Measurements from ENCODE around the gene CITED4. TPM values are rescaled to one million over a fixed set of nuclear protein-coding genes. Genes with fewer than 3 reads are reported as not detected.
"Not testable (repeated sequence)": the region's sequence is repeated elsewhere in the genome, so short reads cannot be mapped to it uniquely, and the experiment has no call there.

Gene CITED4
- total RNA-seq, 2 experiments from 2014 or later = 6.9 to 7.9 TPM

DNA sequence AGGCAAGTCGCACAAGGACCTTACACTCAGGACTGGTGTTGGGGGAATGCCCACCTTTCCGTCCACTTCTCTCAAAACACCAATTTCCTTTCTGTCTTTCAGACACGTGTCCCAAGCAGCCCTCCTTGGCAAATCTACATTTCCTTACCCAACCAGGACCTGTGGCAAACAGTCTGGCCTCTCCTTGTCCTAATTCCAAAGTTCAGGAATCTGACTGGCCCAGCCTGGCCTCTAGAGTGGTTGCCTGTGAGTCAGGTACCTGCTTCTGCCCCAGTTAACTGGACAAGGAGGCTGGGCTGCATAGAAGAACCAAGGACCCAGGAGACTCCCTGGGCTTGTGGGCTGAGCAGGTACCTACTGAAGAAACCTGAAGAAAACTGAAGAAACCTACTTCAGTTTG is 34.3 kb upstream of the CITED4 start:
- POLR2A ChIA-PET = no interaction called here

DNA sequence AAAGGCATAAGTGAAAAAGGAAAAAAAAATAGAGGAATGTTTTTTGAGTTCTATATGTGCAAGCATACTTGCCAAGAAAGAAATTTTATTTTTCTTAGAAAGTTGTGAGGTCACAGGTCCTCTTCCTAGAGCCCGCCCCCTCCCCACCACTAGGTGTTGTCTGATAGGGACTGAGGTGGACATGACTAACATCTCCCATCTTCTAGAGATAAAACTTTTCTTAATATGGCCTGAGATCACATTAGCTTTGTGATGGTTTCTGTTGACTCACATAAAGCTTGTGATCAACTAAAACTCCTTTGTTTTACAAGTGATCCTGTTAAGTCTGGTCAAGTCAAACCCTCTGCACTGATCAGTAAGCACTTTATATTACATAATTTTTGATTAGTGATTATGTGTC is 33.4 kb upstream of the CITED4 start:
- Mint-ChIP-seq H3K4me3 (no peak overlapping the region), H3K9me3 (peaks cover 27% of the 10 kb centered on the region), H3K36me3 (ENCODE audit: low read depth) (peaks cover 14% of the 10 kb centered on the region), H3K27ac (no peak overlapping the region), H3K27me3 (no peaks in the 10 kb centered on the region), H3K4me1 (no peaks in the 10 kb centered on the region)
- CTCF ChIA-PET = no interaction called here
- POLR2A ChIA-PET = no interaction called here
- DNase-seq = no peak

More for the DNA sequence above, 34.3 kb upstream of the CITED4 start:
- H3K9me3 Mint-ChIP-seq = peaks cover 27% of the 10 kb centered on the region
- H3K4me3 Mint-ChIP-seq = no peak overlapping the region
- no peaks in the 10 kb centered on the region for H3K27me3 Mint-ChIP-seq
- H3K27ac Mint-ChIP-seq = no peak overlapping the region
- no peak for DNase-seq
- no peaks in the 10 kb centered on the region for H3K4me1 Mint-ChIP-seq
- CTCF ChIA-PET = no interaction called here
- H3K36me3 Mint-ChIP-seq (ENCODE audit: low read depth) = peaks cover 14% of the 10 kb centered on the region

DNA sequence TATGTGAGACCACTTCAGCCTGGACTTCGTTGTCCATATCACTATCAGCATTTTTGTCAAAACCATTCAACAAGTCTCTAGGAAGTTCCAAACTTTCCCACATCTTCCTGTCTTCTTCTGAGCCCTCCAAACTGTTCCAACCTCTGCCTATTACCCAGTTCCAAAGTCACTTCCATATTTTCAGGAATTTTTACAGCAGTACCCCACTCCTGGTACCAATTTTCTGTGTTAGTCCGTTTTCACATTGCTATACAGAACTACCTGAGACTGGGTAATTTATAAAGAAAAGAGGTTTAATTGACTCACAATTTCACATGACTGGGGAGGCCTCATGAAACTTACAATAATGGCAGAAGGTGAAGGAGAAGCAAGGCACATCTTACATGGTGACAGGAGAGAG is 32.7 kb upstream of the CITED4 start:
- H3K4me3 Mint-ChIP-seq, H3K4me1 Mint-ChIP-seq, H3K27ac Mint-ChIP-seq, H3K27me3 Mint-ChIP-seq, DNase-seq, CTCF ChIA-PET, POLR2A ChIA-PET: not testable (repeated sequence)
- Mint-ChIP-seq H3K9me3 (peaks cover 27% of the 10 kb centered on the region), H3K36me3 (ENCODE audit: low read depth) (peaks cover 14% of the 10 kb centered on the region)

DNA sequence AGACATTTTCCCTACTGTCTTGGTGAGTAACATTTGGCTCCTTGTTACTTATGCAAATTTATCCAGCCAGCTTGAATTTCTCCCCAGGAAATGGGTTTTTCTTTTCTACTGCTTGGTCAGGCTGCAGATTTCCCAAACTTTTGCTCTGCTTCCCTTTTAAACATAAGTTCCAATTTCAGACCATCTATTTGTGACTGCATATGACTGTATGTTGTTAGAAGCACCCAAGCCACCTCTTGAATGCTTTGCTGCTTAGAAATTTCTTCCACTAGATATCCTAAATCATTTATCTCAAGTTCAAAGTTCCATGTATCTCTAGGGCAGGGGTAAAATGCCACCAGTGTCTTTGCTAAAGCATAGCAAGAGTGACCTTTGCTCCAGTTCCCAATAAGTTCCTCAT is 32.3 kb upstream of the CITED4 start:
- Mint-ChIP-seq H3K27ac (no peak overlapping the region), H3K9me3 (peaks cover 27% of the 10 kb centered on the region), H3K4me3 (no peak overlapping the region), H3K36me3 (ENCODE audit: low read depth) (peaks cover 14% of the 10 kb centered on the region), H3K27me3 (peaks cover 3% of the 10 kb centered on the region), H3K4me1 (no peaks in the 10 kb centered on the region)
- POLR2A ChIA-PET = no interaction called here
- no peak for DNase-seq
- CTCF ChIA-PET = no interaction called here

DNA sequence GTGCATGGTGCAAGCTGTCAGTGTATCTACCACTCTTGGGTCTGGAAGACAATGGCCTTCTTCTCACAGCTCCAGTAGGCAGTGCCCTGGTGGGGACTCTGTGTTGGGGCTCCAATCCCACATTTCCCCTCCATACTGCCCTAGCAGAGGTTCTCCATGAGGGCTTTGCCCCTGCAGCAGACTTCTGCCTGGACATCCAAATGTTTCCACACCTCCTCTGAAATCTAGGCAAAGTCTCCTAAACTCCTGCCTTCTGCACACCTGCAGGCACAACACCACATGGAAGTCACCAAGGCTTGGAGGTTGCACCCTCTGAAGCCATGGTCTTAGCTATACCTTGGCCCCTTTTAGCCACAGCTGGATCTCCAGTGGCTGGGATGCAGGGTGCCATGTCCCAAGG is 31.8 kb upstream of the CITED4 start:
- POLR2A ChIA-PET = no interaction called here
- peaks cover 14% of the 10 kb centered on the region for H3K36me3 Mint-ChIP-seq (ENCODE audit: low read depth)
- H3K4me3 Mint-ChIP-seq = no peak overlapping the region
- H3K27ac Mint-ChIP-seq = no peak overlapping the region
- no peaks in the 10 kb centered on the region for H3K4me1 Mint-ChIP-seq
- H3K27me3 Mint-ChIP-seq = peaks cover 6% of the 10 kb centered on the region
- DNase-seq = no peak
- CTCF ChIA-PET = no interaction called here
- H3K9me3 Mint-ChIP-seq = peaks cover 27% of the 10 kb centered on the region

DNA sequence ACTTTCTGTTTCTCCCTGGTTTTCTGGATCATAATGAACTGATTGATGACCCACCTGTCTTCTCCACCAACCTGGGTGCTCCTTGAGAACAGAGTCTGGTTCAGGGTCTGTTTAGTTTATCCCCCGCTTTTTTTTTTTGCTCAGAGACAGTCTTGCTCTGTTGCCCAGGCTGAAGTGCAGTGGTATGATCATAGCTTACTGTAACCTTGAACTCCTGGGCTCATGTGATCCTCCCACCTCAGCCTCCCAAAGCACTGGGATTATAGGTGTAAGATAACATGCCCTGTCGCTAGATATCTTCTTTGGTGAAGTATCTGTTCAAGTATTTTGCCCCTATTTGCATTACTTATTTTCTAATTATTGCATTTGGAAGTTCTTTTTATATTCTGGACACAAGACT is 30.2 kb upstream of the CITED4 start:
- Mint-ChIP-seq H3K4me1 (no peaks in the 10 kb centered on the region), H3K9me3 (peaks cover 25% of the 10 kb centered on the region), H3K27me3 (peaks cover 18% of the 10 kb centered on the region), H3K36me3 (ENCODE audit: low read depth) (peaks cover 14% of the 10 kb centered on the region), H3K4me3 (no peak overlapping the region), H3K27ac (no peak overlapping the region)
- DNase-seq = no peak
- POLR2A ChIA-PET = no interaction called here
- CTCF ChIA-PET = no interaction called here

DNA sequence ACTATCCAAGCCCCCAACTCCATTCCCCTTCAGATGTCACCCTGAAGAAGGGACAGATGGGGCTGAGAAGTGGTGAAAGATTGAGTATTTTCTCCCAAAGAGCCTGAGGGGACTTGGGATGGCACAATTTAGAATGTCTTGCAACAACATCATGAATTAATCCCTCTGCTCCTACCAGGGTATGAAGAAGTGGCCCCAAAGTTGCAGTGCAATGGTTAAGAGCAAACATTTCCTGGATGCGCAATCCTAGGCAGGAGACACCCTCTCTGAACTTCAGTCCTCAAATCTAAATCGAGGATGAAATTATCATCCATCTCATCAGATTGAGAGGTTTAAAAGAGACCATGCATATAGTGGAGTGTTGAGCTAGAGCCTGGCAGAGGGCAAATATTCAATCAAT is 28.6 kb upstream of the CITED4 start:
- H3K27ac Mint-ChIP-seq = no peak overlapping the region
- peaks cover 14% of the 10 kb centered on the region for H3K4me1 Mint-ChIP-seq
- H3K27me3 Mint-ChIP-seq = peaks cover 34% of the 10 kb centered on the region
- POLR2A ChIA-PET = no interaction called here
- no peak overlapping the region for H3K4me3 Mint-ChIP-seq
- peaks cover 25% of the 10 kb centered on the region for H3K9me3 Mint-ChIP-seq
- DNase-seq = no peak
- CTCF ChIA-PET = no interaction called here
- peaks cover 14% of the 10 kb centered on the region for H3K36me3 Mint-ChIP-seq (ENCODE audit: low read depth)

DNA sequence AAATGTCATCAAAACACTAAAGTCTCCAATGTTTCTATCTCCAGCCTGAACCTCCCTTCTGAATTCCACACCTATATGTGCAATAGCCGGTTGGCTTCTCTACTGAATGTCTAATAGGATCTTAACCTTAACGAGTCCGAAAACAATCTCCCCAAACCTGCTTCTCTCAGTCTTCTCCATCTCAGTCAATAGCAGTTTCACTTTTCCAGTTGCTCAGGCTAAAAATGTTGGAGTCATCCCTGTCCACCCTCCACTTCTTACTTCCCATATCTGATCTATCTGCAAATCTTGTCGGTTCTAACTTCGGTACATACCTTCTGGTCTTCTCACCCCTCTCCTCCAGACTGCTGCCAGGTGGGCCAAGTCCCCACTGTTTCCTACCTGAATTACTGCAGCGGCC is 25.5 kb upstream of the CITED4 start:
- DNase-seq = no peak
- no peaks in the 10 kb centered on the region for H3K9me3 Mint-ChIP-seq
- CTCF ChIA-PET = no interaction called here
- H3K4me1 Mint-ChIP-seq = peaks cover 17% of the 10 kb centered on the region
- H3K4me3 Mint-ChIP-seq = no peak overlapping the region
- H3K27ac Mint-ChIP-seq = no peak overlapping the region
- H3K27me3 Mint-ChIP-seq = peaks cover 50% of the 10 kb centered on the region
- H3K36me3 Mint-ChIP-seq (ENCODE audit: low read depth) = peaks cover 3% of the 10 kb centered on the region
- POLR2A ChIA-PET = no interaction called here

DNA sequence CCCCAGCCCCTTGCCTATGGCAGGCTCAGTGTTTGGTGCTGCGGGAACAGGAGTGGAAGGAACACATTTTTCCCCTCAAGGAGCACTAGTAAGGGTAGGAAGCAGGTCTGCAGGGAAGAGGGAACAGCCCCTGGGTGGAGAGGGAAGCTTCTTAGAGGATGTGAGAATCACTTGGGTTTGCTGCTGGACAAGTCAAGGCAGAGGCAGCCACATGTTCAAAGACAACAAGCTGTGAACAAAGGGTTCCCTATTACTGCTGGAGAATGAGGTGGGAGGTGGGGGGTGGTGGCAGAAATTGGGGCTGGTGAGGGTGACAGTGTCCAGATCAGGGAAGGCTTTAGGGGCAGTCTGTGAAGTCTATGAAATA is 24.8 kb upstream of the CITED4 start:
- peaks cover 53% of the 10 kb centered on the region for H3K27me3 Mint-ChIP-seq
- CTCF ChIA-PET = no interaction called here
- H3K4me3 Mint-ChIP-seq = no peak overlapping the region
- no peak for DNase-seq
- POLR2A ChIA-PET = interaction anchor here (0.7 kb wide), 1 partner anchor 11 kb away, joined by 4 read pairs; no protein-coding TSS in a partner anchor
- H3K4me1 Mint-ChIP-seq = peaks cover 17% of the 10 kb centered on the region
- H3K36me3 Mint-ChIP-seq (ENCODE audit: low read depth) = peaks cover 3% of the 10 kb centered on the region
- H3K27ac Mint-ChIP-seq = no peak overlapping the region
- H3K9me3 Mint-ChIP-seq = no peaks in the 10 kb centered on the region

DNA sequence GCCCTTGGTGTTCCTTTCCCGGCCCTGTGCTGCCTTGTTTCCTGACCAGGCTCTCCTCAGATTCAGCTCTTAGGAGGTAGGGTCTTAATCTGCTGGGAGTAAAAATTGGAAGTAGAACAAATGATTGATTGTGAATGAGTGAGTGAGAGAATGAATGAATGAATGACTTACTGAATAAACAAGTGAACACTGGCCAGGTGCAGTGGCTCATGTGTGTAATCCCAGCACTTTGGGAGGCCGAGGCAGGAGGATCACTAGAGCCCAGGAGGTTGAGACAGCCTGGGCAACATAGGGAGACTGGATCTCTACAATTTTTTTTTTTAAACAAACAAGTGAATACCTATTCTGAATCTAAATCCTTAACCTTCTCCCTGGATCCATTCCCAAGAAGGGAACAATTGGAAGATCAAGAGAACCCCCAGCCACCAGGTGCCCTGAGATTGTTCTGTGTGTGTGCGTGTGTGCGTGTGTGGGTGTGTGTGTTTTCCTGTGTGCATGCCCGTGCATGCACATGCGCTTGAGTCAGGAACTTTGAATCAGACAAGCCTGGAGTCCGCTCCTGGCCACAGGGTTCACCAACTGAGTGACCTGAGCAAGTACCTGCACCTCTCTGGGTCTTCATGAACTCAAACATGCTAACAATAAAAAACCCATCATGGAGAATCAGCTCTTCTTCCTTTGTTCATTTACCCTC is 24.3 kb upstream of the CITED4 start:
- DNase-seq = no peak
- Mint-ChIP-seq H3K4me3 (no peak overlapping the region), H3K27me3 (peaks cover 53% of the 10 kb centered on the region), H3K9me3 (no peaks in the 10 kb centered on the region), H3K36me3 (ENCODE audit: low read depth) (peaks cover 3% of the 10 kb centered on the region), H3K4me1 (peaks cover 17% of the 10 kb centered on the region), H3K27ac (no peak overlapping the region)
- ChIA-PET CTCF (no interaction called here), POLR2A (interaction anchor here (0.7 kb wide), 1 partner anchor 10 kb away, joined by 4 read pairs; no protein-coding TSS in a partner anchor)

DNA sequence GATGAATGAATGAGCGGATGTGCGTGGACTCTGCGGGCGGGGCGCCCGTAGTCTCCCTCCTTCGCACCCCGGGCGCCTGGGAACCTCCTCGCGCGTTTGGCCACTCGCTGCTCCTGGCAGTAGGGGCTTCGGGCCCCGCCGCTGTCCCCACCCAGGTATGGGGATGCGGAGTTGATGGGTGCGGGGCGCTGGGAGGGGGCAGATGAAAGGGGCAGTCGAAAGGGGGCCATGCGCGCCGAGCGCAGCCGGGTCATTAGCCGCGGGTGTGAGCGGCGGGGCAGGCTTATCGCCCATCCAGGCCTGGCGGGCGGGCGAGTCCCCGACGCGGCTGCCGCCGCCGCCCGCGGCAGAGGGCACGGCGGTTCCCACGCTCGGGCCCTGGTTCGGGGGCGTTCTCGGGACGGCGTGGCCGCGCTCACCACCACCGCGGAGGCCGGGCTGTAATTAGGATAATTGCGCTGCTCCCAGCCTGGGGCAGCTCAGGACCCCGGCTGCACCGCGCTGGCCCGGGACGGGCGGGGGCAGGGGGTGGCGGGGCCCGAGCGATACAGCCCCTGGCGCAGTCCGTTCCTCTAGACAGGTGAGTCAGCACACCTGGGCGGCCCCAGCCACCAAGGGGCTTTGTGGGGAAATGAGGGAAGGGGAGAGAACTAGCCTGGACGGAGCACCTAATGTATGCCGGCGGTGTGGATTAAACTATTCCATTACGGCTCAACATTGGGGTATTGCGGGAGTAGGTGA is 22.1 kb upstream of the CITED4 start:
- CTCF ChIA-PET = no interaction called here
- Mint-ChIP-seq H3K4me3 (no peak overlapping the region), H3K4me1 (peaks cover 17% of the 10 kb centered on the region), H3K27ac (no peak overlapping the region), H3K27me3 (peaks cover 49% of the 10 kb centered on the region), H3K9me3 (no peaks in the 10 kb centered on the region), H3K36me3 (ENCODE audit: low read depth) (peaks cover 3% of the 10 kb centered on the region)
- no peak for DNase-seq
- POLR2A ChIA-PET = no interaction called here

DNA sequence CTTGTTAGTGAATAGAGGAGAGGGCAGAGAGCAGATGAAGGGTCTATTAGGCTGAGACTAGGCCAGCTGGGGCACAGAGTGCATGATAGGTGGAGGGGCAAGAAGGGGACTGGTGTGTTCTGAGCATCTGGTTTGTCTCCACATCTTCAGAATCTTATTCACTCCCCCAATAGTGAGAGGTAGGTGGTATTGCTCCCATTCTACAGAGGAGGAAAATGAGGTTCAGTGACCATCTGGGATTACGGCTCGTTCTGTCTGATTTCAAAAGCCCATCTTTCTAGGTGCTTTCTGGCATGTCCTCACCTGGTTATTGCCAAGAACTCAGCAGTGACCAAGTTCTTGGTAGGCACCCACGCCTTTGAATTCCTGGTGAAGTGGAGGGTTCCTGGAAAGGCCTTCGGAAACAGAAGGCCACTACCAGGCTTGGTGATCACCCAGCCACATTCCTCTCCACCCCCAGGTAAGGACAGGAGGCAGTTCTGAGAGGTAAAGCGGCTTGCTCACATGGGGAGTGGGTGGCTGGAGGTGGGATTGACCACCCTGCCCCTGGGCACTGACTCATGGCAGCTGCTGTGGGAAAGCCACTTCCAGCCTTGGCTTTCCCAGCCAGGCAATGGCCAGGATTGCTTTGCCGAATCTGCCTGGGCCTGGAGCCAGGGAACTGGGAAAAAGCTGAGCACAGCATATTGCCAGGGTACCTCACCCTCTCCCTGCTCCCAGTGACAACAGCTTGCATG is 18.8 kb upstream of the CITED4 start:
- Mint-ChIP-seq H3K27me3 (peaks cover 21% of the 10 kb centered on the region), H3K4me3 (no peak overlapping the region), H3K4me1 (peaks cover 29% of the 10 kb centered on the region), H3K27ac (no peak overlapping the region), H3K9me3 (peaks cover 11% of the 10 kb centered on the region), H3K36me3 (ENCODE audit: low read depth) (peaks cover 13% of the 10 kb centered on the region)
- ChIA-PET CTCF (interaction anchor here (0.8 kb wide), 1 partner anchor 72 kb away, joined by 3 read pairs; no protein-coding TSS in a partner anchor), POLR2A (no interaction called here)
- DNase-seq = no peak

DNA sequence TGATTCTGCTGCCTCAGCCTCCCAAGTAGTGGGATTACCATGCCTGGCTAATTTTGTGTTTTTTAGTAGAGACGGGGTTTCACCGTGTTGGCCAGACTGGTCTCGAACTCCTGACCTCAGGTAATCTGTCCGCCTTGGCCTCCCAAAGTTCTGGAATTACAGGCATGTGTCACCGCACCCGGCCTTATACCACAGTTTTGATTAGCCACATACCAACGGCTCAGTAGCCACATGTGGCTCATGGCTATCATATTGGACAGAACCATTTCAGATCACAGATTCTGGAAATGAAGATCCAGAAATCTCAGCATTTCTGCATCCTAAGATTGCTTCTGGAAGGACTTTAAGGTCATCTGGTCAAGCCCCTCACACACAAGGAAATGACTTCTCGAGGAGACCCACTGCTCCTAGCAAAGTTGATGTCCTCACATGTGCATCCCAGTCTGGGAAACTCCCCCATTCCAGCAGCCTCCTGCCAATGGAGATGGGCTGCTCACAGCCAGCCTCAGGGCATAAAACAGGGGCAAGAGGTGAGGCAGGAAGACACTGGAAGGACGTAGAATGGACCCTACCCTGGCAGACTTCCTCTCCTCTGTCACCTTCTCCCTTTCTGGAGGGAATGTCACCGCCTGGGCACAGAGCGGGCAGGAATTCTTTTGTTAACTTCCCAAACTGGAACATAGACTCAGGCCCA is 17.5 kb upstream of the CITED4 start:
- DNase-seq = no peak
- Mint-ChIP-seq H3K4me3 (no peak overlapping the region), H3K4me1 (peaks cover 41% of the 10 kb centered on the region), H3K27me3 (peaks cover 14% of the 10 kb centered on the region), H3K36me3 (ENCODE audit: low read depth) (peaks cover 17% of the 10 kb centered on the region), H3K9me3 (peaks cover 14% of the 10 kb centered on the region), H3K27ac (no peak overlapping the region)
- ChIA-PET CTCF (interaction anchor here (0.7 kb wide), 1 partner anchor 18 kb away, joined by 5 read pairs; the partner anchor contains the start of gene CITED4), POLR2A (no interaction called here)
